GM12891 (cell line): ENCODE data around the gene ITSN1.

Source experiments
- POLR2A ChIP-seq: IDR thresholded peaks from 2 replicates; pipeline ENCODE4 v1.6.1; 2011; ENCODE audit warnings: low read depth, low read length, control low read depth
- POLR2AphosphoS5 ChIP-seq: IDR thresholded peaks from 2 replicates; pipeline ENCODE4 v1.6.1; 2011; ENCODE audit warnings: low read depth, low read length, control low read depth
- TAF1 ChIP-seq: IDR thresholded peaks from 2 replicates; pipeline ENCODE4 v1.6.1; 2011; ENCODE audit warnings: low read depth, low read length, control low read depth

DNA sequence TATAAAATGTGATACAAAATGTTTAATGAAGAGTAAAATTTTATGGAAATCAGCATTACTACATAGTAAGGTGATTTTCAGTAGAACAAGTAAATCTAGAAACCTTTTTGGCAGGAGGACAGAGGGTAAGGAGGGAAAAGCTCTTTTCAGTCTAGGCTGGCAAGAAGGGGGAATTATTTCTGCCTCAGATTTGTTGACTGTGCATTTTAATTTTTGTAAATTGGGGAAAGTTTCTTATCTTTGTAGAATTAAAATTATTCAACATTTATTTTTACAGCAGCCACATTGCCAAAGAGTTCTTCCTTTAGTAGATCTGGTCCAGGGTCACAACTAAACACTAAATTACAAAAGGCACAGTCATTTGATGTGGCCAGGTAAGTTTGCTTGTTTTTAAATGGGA lies 109.2 kb downstream of the ITSN1 start:
- no peak for TF ChIP-seq POLR2AphosphoS5
- no peak for TF ChIP-seq POLR2A
- TF ChIP-seq TAF1: no peak
